ENCODE measurements around the gene SNAPC4.

- TF ChIP-seq CTCF (IDR thresholded peaks at IDR 0.05): no peak
- TF ChIP-seq POLR2A (IDR thresholded peaks at IDR 0.05): no peak
- TF ChIP-seq POLR2AphosphoS5 (IDR thresholded peaks at IDR 0.05): no peak
These were observed 38.0 kb upstream of the SNAPC4 start for GRCh38 chr9:136437839-136438547.

Data from transverse colon (tissue), 4 donors.